ENCODE measurements around the gene RPH3AL.

RPH3AL gene

GRCh38 chr17:197352-197751 lies 155.3 kb downstream of the RPH3AL start:
- H3K18ac ChIP-seq (ENCODE audit: low read length): no peak overlapping the region

GRCh38 chr17:194828-195602 lies 157.6 kb downstream of the RPH3AL start:
- Histone ChIP-seq H2AK5ac (ENCODE audit: low read length) (no peak overlapping the region), H3K23ac (ENCODE audit: low read length) (no peak overlapping the region), H2BK120ac (ENCODE audit: insufficient read depth, low read length, poor library complexity) (no peak overlapping the region), H3K4me1 (ENCODE audit: control insufficient read depth in 1 of 2, insufficient read depth in 2 of 2, low read length in 2 of 2) (no peaks in the 10 kb centered on the region), H3K79me2 (ENCODE audit: control insufficient read depth, insufficient read depth, low read length, poor library complexity) (no peaks in the 10 kb centered on the region), H4K8ac (ENCODE audit: low read depth, low read length) (no peak overlapping the region), H2BK12ac (ENCODE audit: low read length) (no peak overlapping the region), H2AFZ (ENCODE audit: insufficient read depth, low read length, poor library complexity) (no peak overlapping the region), H3K9me3 (ENCODE audit: insufficient read depth, low read depth, low read length) (peaks cover 3% of the 10 kb centered on the region), H3K4me3 (ENCODE audit: low read depth, low read length) (no peak overlapping the region), H3K4me2 (ENCODE audit: low read length) (no peak overlapping the region), H3K36me3 (ENCODE audit: control insufficient read depth in 1 of 2, insufficient read depth in 2 of 2, low read length in 2 of 2) (no peaks in the 10 kb centered on the region), H3K4ac (ENCODE audit: low read depth, low read length) (no peak overlapping the region), H3K79me1 (ENCODE audit: low read length) (no peaks in the 10 kb centered on the region), H4K91ac (ENCODE audit: low read depth, low read length) (no peak overlapping the region), H3K18ac (ENCODE audit: low read length) (no peak overlapping the region), H3K9ac (ENCODE audit: low read length) (no peak overlapping the region), H3K27me3 (ENCODE audit: insufficient read depth, low read length) (no peaks in the 10 kb centered on the region), H3K27ac (ENCODE audit: low read depth, low read length) (no peak overlapping the region), H4K12ac (ENCODE audit: low read depth, low read length) (no peak overlapping the region), H2BK5ac (ENCODE audit: low read depth, low read length, poor library complexity) (no peak overlapping the region), H3K14ac (ENCODE audit: low read length) (no peak overlapping the region)
- DNase-seq: no peak
- WGBS (ENCODE audit: extremely low coverage, insufficient coverage, insufficient read length): no CpG with 5 or more reads among the region's 16 CpGs

More at GRCh38 chr17:197352-197751, 155.3 kb downstream of the RPH3AL start:
- Histone ChIP-seq H4K8ac (ENCODE audit: low read depth, low read length) (no peak overlapping the region), H3K23ac (ENCODE audit: low read length) (no peak overlapping the region), H2BK5ac (ENCODE audit: low read depth, low read length, poor library complexity) (no peak overlapping the region), H3K4me1 (ENCODE audit: control insufficient read depth in 1 of 2, insufficient read depth in 2 of 2, low read length in 2 of 2) (no peaks in the 10 kb centered on the region), H4K91ac (ENCODE audit: low read depth, low read length) (no peak overlapping the region), H2BK12ac (ENCODE audit: low read length) (no peak overlapping the region), H2AK5ac (ENCODE audit: low read length) (no peak overlapping the region), H2BK120ac (ENCODE audit: insufficient read depth, low read length, poor library complexity) (no peak overlapping the region), H3K4ac (ENCODE audit: low read depth, low read length) (no peak overlapping the region), H3K79me1 (ENCODE audit: low read length) (no peaks in the 10 kb centered on the region), H3K9me3 (ENCODE audit: insufficient read depth, low read depth, low read length) (peaks cover 4% of the 10 kb centered on the region), H3K14ac (ENCODE audit: low read length) (no peak overlapping the region), H2AFZ (ENCODE audit: insufficient read depth, low read length, poor library complexity) (no peak overlapping the region), H3K27me3 (ENCODE audit: insufficient read depth, low read length) (no peaks in the 10 kb centered on the region), H4K12ac (ENCODE audit: low read depth, low read length) (no peak overlapping the region), H3K4me2 (ENCODE audit: low read length) (no peak overlapping the region), H3K27ac (ENCODE audit: low read depth, low read length) (no peak overlapping the region), H3K4me3 (ENCODE audit: low read depth, low read length) (no peak overlapping the region), H3K36me3 (ENCODE audit: control insufficient read depth in 1 of 2, insufficient read depth in 2 of 2, low read length in 2 of 2) (no peaks in the 10 kb centered on the region), H3K79me2 (ENCODE audit: control insufficient read depth, insufficient read depth, low read length, poor library complexity) (no peaks in the 10 kb centered on the region), H3K9ac (ENCODE audit: low read length) (no peak overlapping the region)
- no CpG with 5 or more reads among the region's 2 CpGs for WGBS (ENCODE audit: extremely low coverage, insufficient coverage, insufficient read length)
- DNase-seq: no peak

GRCh38 chr17:193841-194806 lies 158.5 kb downstream of the RPH3AL start:
- Histone ChIP-seq H3K27me3 (ENCODE audit: insufficient read depth, low read length) (no peaks in the 10 kb centered on the region), H3K4ac (ENCODE audit: low read depth, low read length) (no peak overlapping the region), H3K18ac (ENCODE audit: low read length) (no peak overlapping the region), H2BK12ac (ENCODE audit: low read length) (no peak overlapping the region), H3K4me3 (ENCODE audit: low read depth, low read length) (no peak overlapping the region), H4K91ac (ENCODE audit: low read depth, low read length) (no peak overlapping the region), H3K14ac (ENCODE audit: low read length) (no peak overlapping the region), H3K9me3 (ENCODE audit: insufficient read depth, low read depth, low read length) (peaks cover 3% of the 10 kb centered on the region), H4K12ac (ENCODE audit: low read depth, low read length) (no peak overlapping the region), H3K79me2 (ENCODE audit: control insufficient read depth, insufficient read depth, low read length, poor library complexity) (no peaks in the 10 kb centered on the region), H3K4me2 (ENCODE audit: low read length) (no peak overlapping the region), H3K27ac (ENCODE audit: low read depth, low read length) (no peak overlapping the region), H2BK120ac (ENCODE audit: insufficient read depth, low read length, poor library complexity) (no peak overlapping the region), H2AFZ (ENCODE audit: insufficient read depth, low read length, poor library complexity) (no peak overlapping the region), H3K79me1 (ENCODE audit: low read length) (no peaks in the 10 kb centered on the region), H2BK5ac (ENCODE audit: low read depth, low read length, poor library complexity) (no peak overlapping the region), H3K23ac (ENCODE audit: low read length) (no peak overlapping the region), H3K4me1 (ENCODE audit: control insufficient read depth in 1 of 2, insufficient read depth in 2 of 2, low read length in 2 of 2) (no peaks in the 10 kb centered on the region), H3K9ac (ENCODE audit: low read length) (no peak overlapping the region), H4K8ac (ENCODE audit: low read depth, low read length) (no peak overlapping the region), H2AK5ac (ENCODE audit: low read length) (no peak overlapping the region), H3K36me3 (ENCODE audit: control insufficient read depth in 1 of 2, insufficient read depth in 2 of 2, low read length in 2 of 2) (no peaks in the 10 kb centered on the region)
- WGBS (ENCODE audit: extremely low coverage, insufficient coverage, insufficient read length): no CpG with 5 or more reads among the region's 31 CpGs
- DNase-seq: no peak

GRCh38 chr17:193426-193810 lies 159.2 kb downstream of the RPH3AL start:
- Histone ChIP-seq H2BK12ac (ENCODE audit: low read length) (no peak overlapping the region), H3K27me3 (ENCODE audit: insufficient read depth, low read length) (no peaks in the 10 kb centered on the region), H4K91ac (ENCODE audit: low read depth, low read length) (no peak overlapping the region), H4K8ac (ENCODE audit: low read depth, low read length) (no peak overlapping the region), H3K4me3 (ENCODE audit: low read depth, low read length) (no peak overlapping the region), H3K79me1 (ENCODE audit: low read length) (no peaks in the 10 kb centered on the region), H2BK5ac (ENCODE audit: low read depth, low read length, poor library complexity) (no peak overlapping the region), H2AK5ac (ENCODE audit: low read length) (no peak overlapping the region), H3K9me3 (ENCODE audit: insufficient read depth, low read depth, low read length) (peaks cover 3% of the 10 kb centered on the region), H3K4ac (ENCODE audit: low read depth, low read length) (no peak overlapping the region), H3K23ac (ENCODE audit: low read length) (no peak overlapping the region), H3K36me3 (ENCODE audit: control insufficient read depth in 1 of 2, insufficient read depth in 2 of 2, low read length in 2 of 2) (no peaks in the 10 kb centered on the region), H3K14ac (ENCODE audit: low read length) (no peak overlapping the region), H3K79me2 (ENCODE audit: control insufficient read depth, insufficient read depth, low read length, poor library complexity) (no peaks in the 10 kb centered on the region), H3K9ac (ENCODE audit: low read length) (no peak overlapping the region), H3K18ac (ENCODE audit: low read length) (no peak overlapping the region), H3K27ac (ENCODE audit: low read depth, low read length) (no peak overlapping the region), H4K12ac (ENCODE audit: low read depth, low read length) (no peak overlapping the region), H2BK120ac (ENCODE audit: insufficient read depth, low read length, poor library complexity) (no peak overlapping the region), H3K4me1 (ENCODE audit: control insufficient read depth in 1 of 2, insufficient read depth in 2 of 2, low read length in 2 of 2) (no peaks in the 10 kb centered on the region), H2AFZ (ENCODE audit: insufficient read depth, low read length, poor library complexity) (no peak overlapping the region), H3K4me2 (ENCODE audit: low read length) (no peak overlapping the region)
- no peak for DNase-seq
- WGBS (ENCODE audit: extremely low coverage, insufficient coverage, insufficient read length): no CpG with 5 or more reads among the region's 8 CpGs

Data from trophoblast cell (in vitro differentiated cells and primary cell).